ENCODE data around the gene FAAP20. TPM values are rescaled to one million over a fixed set of nuclear protein-coding genes. Genes with fewer than 3 reads are reported as not detected.

The FAAP20 gene
- polyA plus RNA-seq, 3 donors, result 28.2 to 54.2 (median 53.8) TPM

DNA sequence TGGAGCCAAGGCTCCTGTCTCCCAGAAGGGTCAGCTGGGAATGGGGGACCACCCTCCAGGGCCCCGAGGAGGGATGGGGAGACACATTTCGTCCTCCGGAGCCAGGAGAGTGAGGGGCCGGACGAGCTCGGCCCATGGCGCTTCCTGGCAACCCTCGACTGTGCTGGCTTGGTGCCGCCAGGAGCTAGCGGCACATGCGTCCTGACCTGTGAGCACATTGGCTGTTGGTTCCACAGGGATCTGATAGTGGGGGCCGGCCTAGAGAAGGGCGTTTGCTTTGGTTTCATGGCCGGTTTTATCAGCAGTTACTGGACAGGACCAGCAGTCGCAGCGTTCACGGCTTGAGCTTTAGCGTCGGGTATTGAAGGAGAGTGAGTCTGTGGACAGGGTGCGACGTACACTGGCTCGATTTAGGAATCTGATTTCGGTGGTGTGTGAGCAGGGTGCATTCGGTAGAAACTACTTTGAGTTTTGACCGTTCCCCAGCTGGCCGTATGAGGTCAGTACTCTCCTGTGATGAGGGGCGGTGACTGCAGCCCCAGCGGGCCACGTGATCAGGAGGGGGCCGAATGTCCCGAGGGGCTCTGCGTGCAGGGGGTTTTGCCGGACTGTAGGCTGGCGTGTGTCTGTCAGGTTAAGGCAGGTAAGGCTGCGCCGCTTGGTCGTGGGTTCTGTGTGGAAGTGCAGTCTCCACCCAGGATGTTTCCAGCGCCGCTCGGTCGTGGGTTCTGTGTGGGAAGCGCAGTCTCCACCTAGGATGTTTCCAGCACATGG, 18.7 kb downstream of the FAAP20 start:
- DNase-seq (ENCODE audit: extremely low read depth in 1 of 11, low read depth in 9 of 11, low spot score in 4 of 11), result no peak

DNA sequence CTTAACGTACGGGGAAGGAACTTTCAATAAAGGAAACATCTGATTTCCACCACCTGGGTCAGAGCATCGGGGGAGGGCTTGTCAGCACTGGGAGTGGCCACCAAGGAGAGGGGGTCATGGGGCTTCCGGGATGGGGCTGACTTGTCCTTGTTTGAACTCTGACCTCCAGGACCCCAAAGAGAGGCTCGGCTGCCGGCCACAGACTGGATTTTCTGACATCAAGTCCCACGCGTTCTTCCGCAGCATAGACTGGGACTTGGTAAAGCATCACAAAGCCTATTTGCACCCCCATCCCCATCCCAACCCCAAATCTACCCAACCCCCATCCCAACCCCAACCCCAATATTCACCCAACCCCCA, 19.5 kb downstream of the FAAP20 start:
- DNase-seq (ENCODE audit: extremely low read depth in 1 of 11, low read depth in 9 of 11, low spot score in 4 of 11), result no peak

DNA sequence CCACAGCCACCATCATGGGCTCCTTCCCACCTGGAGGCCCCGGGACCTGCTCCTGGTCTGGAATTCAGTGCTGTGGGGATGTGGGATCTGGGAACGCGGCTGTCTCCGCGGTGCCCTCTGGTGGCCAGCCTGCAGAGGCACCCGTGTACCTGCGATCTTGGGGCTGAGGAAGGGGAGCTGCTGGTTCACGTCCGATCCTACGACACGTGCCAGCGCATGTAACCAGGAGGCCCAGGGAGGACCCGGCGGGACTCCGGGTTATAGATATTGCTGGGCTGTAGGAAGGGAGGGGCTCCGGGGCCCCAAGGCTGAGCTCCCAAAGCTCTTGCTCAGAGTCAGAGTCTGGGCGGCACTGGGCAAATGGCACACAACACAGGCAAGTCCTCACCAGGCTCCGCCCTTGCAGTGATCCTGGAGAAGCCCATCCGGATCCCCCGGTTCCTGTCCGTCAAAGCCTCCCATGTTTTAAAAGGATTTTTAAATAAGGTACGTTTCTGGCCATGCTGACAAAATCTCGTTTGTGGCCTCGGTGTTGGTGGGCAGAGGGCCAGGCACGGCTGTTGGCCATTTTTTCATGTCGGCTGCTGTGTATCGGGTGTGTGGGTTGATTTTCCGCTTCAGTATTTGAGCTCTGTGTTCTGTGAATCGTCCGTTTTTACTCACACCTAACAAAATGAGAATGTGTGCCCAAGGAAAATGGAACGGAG, 20.1 kb downstream of the FAAP20 start:
- peak in 5 of 11 donors; percentile 36 to 49 (median 43) for DNase-seq (ENCODE audit: extremely low read depth in 1 of 11, low read depth in 9 of 11, low spot score in 4 of 11)

DNA sequence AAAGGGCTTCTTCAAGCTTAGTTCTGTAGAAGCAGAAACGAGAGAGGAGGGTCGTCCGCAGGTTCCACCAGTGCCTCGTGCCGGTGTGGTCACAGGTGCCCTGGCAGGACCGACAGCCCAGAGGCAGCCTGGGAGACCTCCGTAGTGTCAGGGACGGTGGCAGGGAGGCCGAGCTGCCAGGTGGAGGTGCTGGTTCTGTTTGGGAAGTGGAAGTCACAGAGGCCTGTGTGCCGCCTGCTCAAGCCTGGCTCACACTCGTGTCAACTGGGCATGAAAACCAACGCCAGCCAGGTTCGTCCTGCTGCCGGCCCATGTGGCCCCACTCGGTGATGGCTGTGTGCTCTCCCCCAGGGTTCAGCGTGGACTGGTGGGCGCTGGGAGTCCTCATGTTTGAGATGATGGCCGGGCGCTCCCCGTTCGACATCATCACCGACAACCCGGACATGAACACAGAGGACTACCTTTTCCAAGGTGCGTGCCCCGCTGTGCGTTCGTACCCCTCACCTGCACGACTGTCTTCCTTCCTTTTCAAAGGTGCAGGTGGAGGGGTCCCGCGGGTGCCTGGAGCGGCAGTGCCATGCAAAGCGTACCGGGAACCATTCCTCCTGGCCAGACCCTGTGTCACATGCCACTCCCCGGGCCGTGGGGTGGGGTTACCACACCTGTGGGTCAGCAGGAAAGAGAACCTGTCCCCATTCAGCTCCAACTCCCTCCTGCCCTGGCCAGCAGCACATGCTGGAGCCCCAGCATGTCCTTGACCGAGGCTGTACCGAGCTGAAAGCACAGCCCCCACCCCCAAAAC, 20.8 kb downstream of the FAAP20 start:
- no peak for DNase-seq (ENCODE audit: extremely low read depth in 1 of 11, low read depth in 9 of 11, low spot score in 4 of 11)

DNA sequence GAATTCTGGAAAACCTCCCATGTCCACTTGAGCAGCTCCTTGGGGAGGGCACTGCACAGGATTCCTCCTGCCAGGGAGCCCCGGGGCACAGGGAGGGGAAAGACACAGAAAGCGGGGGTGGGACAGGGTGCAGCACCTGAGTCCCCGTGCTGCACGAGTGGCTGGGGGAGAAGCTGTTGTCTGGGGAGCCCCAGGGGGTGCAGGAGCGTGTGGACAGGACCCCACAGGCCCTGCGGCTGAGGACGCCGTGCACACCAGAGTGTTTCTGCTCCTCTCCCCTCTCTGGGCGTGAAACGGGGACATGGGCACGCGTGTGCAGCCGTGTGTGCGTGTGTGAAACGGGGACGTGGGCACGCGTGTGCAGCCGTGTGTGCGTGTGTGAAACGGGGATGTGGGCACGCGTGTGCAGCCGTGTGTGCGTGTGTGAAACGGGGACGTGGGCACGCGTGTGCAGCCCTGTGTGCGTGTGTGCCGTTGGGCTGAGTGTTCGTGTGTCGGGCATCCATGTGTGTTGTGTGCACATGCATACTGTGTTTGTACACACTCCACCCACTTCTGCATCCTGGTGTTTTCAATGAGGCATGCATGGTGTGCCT, 21.9 kb downstream of the FAAP20 start:
- DNase-seq (ENCODE audit: extremely low read depth in 1 of 11, low read depth in 9 of 11, low spot score in 4 of 11), result no peak

GRCh38 chr1:2172012-2172411, 22.6 kb downstream of the FAAP20 start:
- no peak for DNase-seq (ENCODE audit: extremely low read depth in 1 of 11, low read depth in 9 of 11, low spot score in 4 of 11)

- DNase-seq (ENCODE audit: extremely low read depth in 1 of 11, low read depth in 9 of 11, low spot score in 4 of 11), result no peak
Observed at GRCh38 chr1:2170211-2170610, 24.4 kb downstream of the FAAP20 start.

DNA sequence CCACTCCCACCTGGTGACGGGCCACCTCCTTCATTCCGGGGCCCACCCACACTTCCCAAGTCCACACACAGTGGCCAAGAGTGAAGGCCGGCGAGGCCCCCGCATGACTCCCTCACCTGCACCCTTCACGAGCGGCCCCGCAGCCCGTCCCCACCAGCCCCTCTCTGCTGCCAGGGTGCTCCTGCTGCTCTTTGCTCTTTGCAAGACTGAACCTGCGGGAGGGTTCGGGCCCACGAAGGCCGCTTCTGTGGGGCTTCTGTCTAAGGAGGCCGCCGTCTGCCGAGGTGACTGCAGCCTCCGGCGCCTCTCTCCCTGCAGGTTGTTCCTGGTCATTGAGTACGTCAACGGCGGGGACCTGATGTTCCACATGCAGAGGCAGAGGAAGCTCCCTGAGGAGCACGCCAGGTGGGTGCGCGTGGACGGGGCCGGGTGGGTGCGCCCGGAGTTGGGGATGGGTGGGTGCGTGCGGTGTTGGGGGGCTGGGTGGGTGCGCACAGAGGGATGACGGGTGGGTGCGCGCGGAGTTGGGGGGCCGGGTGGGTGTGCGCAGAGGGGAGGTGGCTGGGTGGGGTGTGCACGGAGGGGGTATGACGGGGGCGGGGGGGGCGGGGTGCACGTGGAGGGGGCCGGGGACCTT, 25.3 kb downstream of the FAAP20 start:
- no peak for DNase-seq (ENCODE audit: extremely low read depth in 1 of 11, low read depth in 9 of 11, low spot score in 4 of 11)

DNA sequence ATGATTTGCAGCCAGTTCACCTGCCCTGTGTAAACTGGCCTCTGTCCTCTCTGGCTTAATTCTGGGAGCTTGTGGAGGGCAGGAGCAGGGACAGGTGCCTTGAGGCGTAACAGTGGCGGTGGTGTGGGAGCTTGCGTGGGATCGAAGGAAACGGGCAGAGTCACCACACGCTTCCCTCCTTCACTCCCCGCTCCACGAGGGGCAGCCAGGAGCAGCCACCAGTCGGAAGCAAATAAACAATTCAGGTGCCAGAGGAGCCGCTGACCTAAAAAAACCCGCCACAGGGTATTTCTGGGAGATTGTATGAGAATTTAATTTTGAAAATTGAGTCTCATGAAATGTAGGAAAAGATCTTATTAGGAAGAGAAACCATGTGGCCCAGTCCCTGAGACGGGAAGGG, 26.0 kb downstream of the FAAP20 start:
- no peak for DNase-seq (ENCODE audit: extremely low read depth in 1 of 11, low read depth in 9 of 11, low spot score in 4 of 11)

DNA sequence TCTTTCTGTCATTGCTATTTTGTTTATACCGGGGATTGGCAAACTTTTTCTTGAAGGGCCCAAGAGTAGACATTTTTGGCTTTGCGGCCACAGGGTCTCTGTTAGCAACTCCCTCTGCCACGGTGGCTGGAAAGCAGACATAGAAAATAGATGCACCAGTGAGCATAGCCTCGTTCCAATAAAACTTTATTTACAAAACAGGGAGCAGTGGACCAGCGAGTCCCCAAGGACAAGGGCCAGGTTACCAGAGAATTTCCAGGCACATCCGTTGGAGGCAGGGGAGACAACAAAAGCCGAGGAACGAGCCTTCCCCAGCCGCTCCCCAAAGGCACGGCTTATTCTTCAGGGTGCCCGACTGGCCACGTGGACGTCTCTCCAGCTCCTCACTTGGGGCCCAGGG, 26.5 kb downstream of the FAAP20 start:
- DNase-seq (ENCODE audit: extremely low read depth in 1 of 11, low read depth in 9 of 11, low spot score in 4 of 11), result no peak

DNA sequence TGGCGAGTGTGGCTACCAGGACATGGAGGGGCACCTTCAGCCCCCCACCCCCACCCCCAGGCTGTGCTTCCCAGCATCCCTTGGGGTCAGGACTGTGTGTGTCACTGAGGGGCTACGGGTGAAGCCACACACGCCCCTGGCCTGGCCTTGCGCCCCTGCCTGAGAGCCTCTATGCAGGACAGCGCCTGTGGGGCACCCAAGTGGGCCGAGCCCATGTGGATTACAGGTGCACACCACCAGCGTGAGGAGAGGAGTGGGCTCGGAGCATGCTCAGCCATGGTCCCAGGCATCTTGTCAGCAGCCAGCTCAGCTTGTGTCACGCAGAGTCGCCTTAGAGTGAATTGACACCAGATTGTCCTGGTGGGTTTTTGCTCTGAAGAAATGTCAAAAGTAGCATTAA, 27.9 kb downstream of the FAAP20 start:
- no peak for DNase-seq (ENCODE audit: extremely low read depth in 1 of 11, low read depth in 9 of 11, low spot score in 4 of 11)

- DNase-seq (ENCODE audit: extremely low read depth in 1 of 11, low read depth in 9 of 11, low spot score in 4 of 11), result no peak
Observed at GRCh38 chr1:2166254-2166653, 28.3 kb downstream of the FAAP20 start.

GRCh38 chr1:2165646-2166045, 28.9 kb downstream of the FAAP20 start:
- no peak for DNase-seq (ENCODE audit: extremely low read depth in 1 of 11, low read depth in 9 of 11, low spot score in 4 of 11)

- DNase-seq (ENCODE audit: extremely low read depth in 1 of 11, low read depth in 9 of 11, low spot score in 4 of 11), result no peak
Observed at GRCh38 chr1:2163205-2163604, 31.4 kb downstream of the FAAP20 start.

DNA sequence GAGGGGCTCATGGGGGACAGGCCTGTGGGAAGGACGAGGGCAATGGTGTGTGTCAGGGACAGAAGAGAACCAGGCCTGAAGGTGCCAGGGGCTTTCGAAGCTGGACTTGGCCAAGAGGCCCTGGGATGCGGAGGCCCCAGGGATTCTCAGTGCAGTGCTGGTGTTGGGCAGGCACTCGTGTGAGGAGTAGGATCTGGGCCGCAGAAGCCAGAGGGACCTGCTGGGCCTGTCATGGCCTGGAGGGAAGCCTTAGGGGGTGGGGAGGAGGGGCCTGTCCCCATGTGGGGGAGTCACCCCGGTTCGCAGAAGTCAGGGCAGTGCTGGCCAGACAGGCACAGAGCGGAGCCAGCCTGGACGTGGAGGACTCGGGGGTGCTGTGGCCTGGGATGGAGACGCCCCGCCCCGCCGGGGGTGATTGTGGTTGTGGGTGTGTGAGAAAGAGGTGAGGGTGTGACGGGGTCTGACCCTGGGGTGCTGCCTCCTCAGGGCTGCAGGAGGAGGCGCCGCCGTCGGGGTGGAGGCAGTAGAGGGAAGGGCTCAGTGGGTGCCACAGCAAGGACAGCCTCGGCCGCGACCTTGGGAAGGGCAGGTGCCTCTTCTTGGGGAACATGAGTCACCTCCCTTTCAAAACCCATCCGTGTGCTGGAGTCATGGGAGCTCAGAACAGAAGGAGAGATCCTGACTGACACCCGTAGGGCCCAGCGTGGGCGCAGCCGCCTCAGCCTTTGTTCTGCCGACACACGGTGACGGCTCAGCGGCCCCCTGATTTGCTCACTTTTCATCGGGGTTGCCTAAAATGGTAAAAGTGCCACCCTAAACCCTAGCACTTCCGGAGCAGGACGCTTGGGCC, 33.9 kb downstream of the FAAP20 start:
- no peak for DNase-seq (ENCODE audit: extremely low read depth in 1 of 11, low read depth in 9 of 11, low spot score in 4 of 11)

GRCh38 chr1:2159124-2159523, 35.4 kb downstream of the FAAP20 start:
- no peak for DNase-seq (ENCODE audit: extremely low read depth in 1 of 11, low read depth in 9 of 11, low spot score in 4 of 11)

GRCh38 chr1:2158272-2158671, 36.3 kb downstream of the FAAP20 start:
- no peak for DNase-seq (ENCODE audit: extremely low read depth in 1 of 11, low read depth in 9 of 11, low spot score in 4 of 11)

DNA sequence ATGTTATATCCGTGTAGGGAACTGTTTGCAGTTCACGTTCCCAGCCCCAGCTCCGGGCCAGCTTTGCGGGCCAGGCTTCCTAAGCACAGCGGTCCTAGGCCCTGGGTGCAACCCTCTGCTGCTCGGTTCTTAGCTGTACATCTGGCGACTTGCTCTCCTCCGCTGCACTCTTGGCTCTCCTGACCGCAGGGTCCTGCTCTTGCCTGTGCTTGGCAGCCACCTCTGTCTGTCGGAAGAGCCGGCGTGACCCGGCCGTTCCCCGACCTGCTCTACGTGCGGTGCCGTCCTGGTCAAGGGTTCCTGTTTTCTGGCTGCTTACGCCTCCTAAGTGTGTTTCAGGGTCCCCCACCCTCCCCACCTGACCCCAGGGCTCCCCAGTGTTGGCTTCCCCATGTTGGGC, 36.7 kb downstream of the FAAP20 start:
- DNase-seq (ENCODE audit: extremely low read depth in 1 of 11, low read depth in 9 of 11, low spot score in 4 of 11), result no peak
